DND-41 (cell line): ENCODE results near the gene EPS15.

Experiments used
- ATAC-seq: fragments of 200-7000 bp; cut with Tn5 transposase; 3 replicates; pipeline ENCODE4 v1.9.1; 2021; ENCODE audit warnings: low read depth; ENCODE audit not compliant: insufficient read depth
- DNase-seq: peaks from one replicate; pipeline ENCODE4 v3.0.0-alpha.2; 2020
- H2AFZ ChIP-seq: 2 replicates; pipeline ENCODE4 v1.6.0; 2012; ENCODE audit warnings: low read depth, low read length
- H3K27ac ChIP-seq: 2 replicates; pipeline ENCODE4 v1.5.1; 2012; ENCODE audit warnings: low read length, inconsistent platforms
- H3K27me3 ChIP-seq: fragments of 200-600 bp; sonication (generic); 2 replicates; pipeline ENCODE4 v1.6.0; 2012; ENCODE audit warnings: low read length, mild to moderate bottlenecking, inconsistent platforms; ENCODE audit not compliant: insufficient read depth, poor library complexity
- H3K36me3 ChIP-seq: 2 replicates; pipeline ENCODE4 v1.5.1; 2012; ENCODE audit warnings: low read length, inconsistent platforms; ENCODE audit not compliant: insufficient read depth
- H3K4me1 ChIP-seq: 2 replicates; pipeline ENCODE4 v1.5.1; 2012; ENCODE audit warnings: mild to moderate bottlenecking, low read length; ENCODE audit not compliant: insufficient read depth
- H3K4me2 ChIP-seq: 2 replicates; pipeline ENCODE4 v1.6.0; 2012; ENCODE audit warnings: mild to moderate bottlenecking, moderate library complexity, low read length, inconsistent platforms; ENCODE audit not compliant: insufficient read depth
- H3K4me3 ChIP-seq, 2 experiments: fragments of 200-600 bp in 1 of 2; shearing (Covaris generic) in 1 of 2; 2 replicates each; pipeline ENCODE4 v1.5.1; 2012 to 2016; ENCODE audit warnings: inconsistent platforms in 2 of 2, low read length in 2 of 2, mild to moderate bottlenecking in 2 of 2, low read depth in 1 of 2, moderate library complexity in 1 of 2
- H3K79me2 ChIP-seq: 2 replicates; pipeline ENCODE4 v1.6.0; 2012; ENCODE audit warnings: low read length, inconsistent platforms; ENCODE audit not compliant: insufficient read depth
- H3K9ac ChIP-seq: 2 replicates; pipeline ENCODE4 v1.6.0; 2012; ENCODE audit warnings: low read depth, mild to moderate bottlenecking, inconsistent platforms, low read length, moderate library complexity
- H3K9me3 ChIP-seq: 2 replicates; pipeline ENCODE4 v1.5.1; 2012; ENCODE audit warnings: low read length, moderate library complexity, mild to moderate bottlenecking, inconsistent platforms; ENCODE audit not compliant: insufficient read depth, severe bottlenecking
- H4K20me1 ChIP-seq: 2 replicates; pipeline ENCODE4 v1.6.0; 2012; ENCODE audit warnings: low read length; ENCODE audit not compliant: insufficient read depth
- CTCF ChIP-seq: IDR thresholded peaks from 2 replicates; pipeline ENCODE4 v1.5.1; 2012; ENCODE audit warnings: borderline replicate concordance, low read length, moderate library complexity, mild to moderate bottlenecking; ENCODE audit not compliant: poor library complexity, severe bottlenecking; ENCODE audit errors: extremely low read depth
- EZH2 ChIP-seq: IDR thresholded peaks from 3 replicates; pipeline ENCODE4 v1.6.1; 2012; ENCODE audit warnings: borderline replicate concordance, low read depth, mild to moderate bottlenecking, moderate library complexity, low read length, inconsistent platforms; ENCODE audit not compliant: severe bottlenecking

Gene EPS15

GRCh38 chr1:51423073-51423821, 95.8 kb downstream of the EPS15 start:
- H3K9ac ChIP-seq, result no peak overlapping the region

GRCh38 chr1:51422367-51423072, 96.5 kb downstream of the EPS15 start:
- Histone ChIP-seq H3K4me3 (no peak overlapping the region), H3K27ac (no peak overlapping the region), H4K20me1 (no peaks in the 10 kb centered on the region), H3K79me2 (no peaks in the 10 kb centered on the region), H3K4me1 (no peaks in the 10 kb centered on the region), H3K36me3 (peaks cover 8% of the 10 kb centered on the region; the same call in 1 of the 2 replicates), H3K9me3 (no peaks in the 10 kb centered on the region), H3K9ac (no peak overlapping the region), H3K27me3 (no peaks in the 10 kb centered on the region), H2AFZ (no peak overlapping the region), H3K4me2 (no peak overlapping the region)
- TF ChIP-seq EZH2 (no peak), CTCF (no peak)
- DNase-seq, result no peak
- no peak for ATAC-seq

More at GRCh38 chr1:51423073-51423821, 95.8 kb downstream of the EPS15 start:
- no peak overlapping the region for H3K4me2 ChIP-seq
- no peaks in the 10 kb centered on the region for H3K79me2 ChIP-seq
- no peaks in the 10 kb centered on the region for H3K4me1 ChIP-seq
- H3K4me3 ChIP-seq, result no peak overlapping the region
- H3K36me3 ChIP-seq, result peaks cover 8% of the 10 kb centered on the region; the same call in 1 of the 2 replicates
- ATAC-seq (no peak), DNase-seq (no peak)
- no peaks in the 10 kb centered on the region for H3K27me3 ChIP-seq
- H3K9me3 ChIP-seq, result no peaks in the 10 kb centered on the region
- H2AFZ ChIP-seq, result no peak overlapping the region
- H4K20me1 ChIP-seq, result no peaks in the 10 kb centered on the region
- H3K27ac ChIP-seq, result no peak overlapping the region
- TF ChIP-seq CTCF (no peak), EZH2 (no peak)

- ATAC-seq, result peak; percentile 69
- Histone ChIP-seq H3K9ac (no peak overlapping the region), H3K4me3 (no peak overlapping the region)
These were observed 97.1 kb downstream of the EPS15 start for GRCh38 chr1:51421964-51422363.

More at GRCh38 chr1:51421964-51422363, 97.1 kb downstream of the EPS15 start:
- no peaks in the 10 kb centered on the region for H3K4me1 ChIP-seq
- no peak for DNase-seq
- no peaks in the 10 kb centered on the region for H4K20me1 ChIP-seq
- no peak overlapping the region for H3K27ac ChIP-seq
- peaks cover 3% of the 10 kb centered on the region; the same call in 1 of the 2 replicates for H3K36me3 ChIP-seq
- no peaks in the 10 kb centered on the region for H3K79me2 ChIP-seq
- H2AFZ ChIP-seq, result no peak overlapping the region
- no peak overlapping the region for H3K4me2 ChIP-seq
- H3K9me3 ChIP-seq, result no peaks in the 10 kb centered on the region
- no peak for TF ChIP-seq EZH2
- H3K27me3 ChIP-seq, result no peaks in the 10 kb centered on the region
